HepG2 (cell line): ENCODE data around the gene C14orf93. TPM values are rescaled to one million over a fixed set of nuclear protein-coding genes. Genes with fewer than 3 reads are reported as not detected.
A peak's percentile ranks its signal among the peaks of the same experiment; 100 is the strongest.

ENCODE experiments used
- AHDC1 ChIP-seq: sonication (generic); formaldehyde crosslinking; IDR thresholded peaks from 2 replicates; pipeline ENCODE4 v1.5.1; 2020; ENCODE audit warnings: mild to moderate bottlenecking, missing genetic modification reagents, borderline replicate concordance
- ATF4 ChIP-seq, 2 experiments: fragments of 450-650 bp in 1 of 2; sonication (generic) in 1 of 2; formaldehyde crosslinking; IDR thresholded peaks; 2 replicates each; pipeline versions ENCODE4 v1.5.0 to v1.8.0; 2020 to 2022; ENCODE audit warnings: mild to moderate bottlenecking in 1 of 2, missing genetic modification reagents in 1 of 2
- BORCS8-MEF2B ChIP-seq: sonication (generic); formaldehyde crosslinking; IDR thresholded peaks from 2 replicates; pipeline ENCODE4 v1.8.0; 2022; ENCODE audit warnings: mild to moderate bottlenecking, missing genetic modification reagents
- CEBPB ChIP-seq: IDR thresholded peaks from 2 replicates; pipeline ENCODE4 v1.6.1; 2011; ENCODE audit warnings: low read depth, low read length, improper control_type of control experiment, borderline replicate concordance
- ELF1 ChIP-seq: sonication (generic); formaldehyde crosslinking; IDR thresholded peaks from 2 replicates; pipeline ENCODE4 v1.4.0; 2020; ENCODE audit warnings: missing genetic modification reagents
- ELF3 ChIP-seq: IDR thresholded peaks from 2 replicates; pipeline ENCODE4 v1.6.1; 2016; ENCODE audit warnings: missing genetic modification reagents, missing compliant biosample characterization
- FLYWCH1 ChIP-seq: sonication (generic); formaldehyde crosslinking; IDR thresholded peaks from 2 replicates; pipeline ENCODE4 v1.8.1; 2023; ENCODE audit warnings: mild to moderate bottlenecking, missing genetic modification reagents
- MAZ ChIP-seq, 2 experiments: sonication (generic) in 1 of 2; formaldehyde crosslinking in 1 of 2; IDR thresholded peaks; 2 replicates each; pipeline versions ENCODE4 v1.5.0 to v1.6.1; 2012 to 2020; ENCODE audit warnings: low read depth in 2 of 2, mild to moderate bottlenecking in 2 of 2, borderline replicate concordance in 1 of 2, improper control_type of control experiment in 1 of 2, low read length in 1 of 2, missing genetic modification reagents in 1 of 2, moderate library complexity in 1 of 2
- MEIS1 ChIP-seq: sonication (generic); formaldehyde crosslinking; IDR thresholded peaks from 2 replicates; pipeline ENCODE4 v1.9.0; 2021; ENCODE audit warnings: mild to moderate bottlenecking, missing genetic modification reagents, moderate library complexity, borderline replicate concordance
- MIXL1 ChIP-seq: IDR thresholded peaks from 2 replicates; pipeline ENCODE4 v1.6.1; 2016
- NCOA5 ChIP-seq: sonication (generic); formaldehyde crosslinking; IDR thresholded peaks from 2 replicates; pipeline ENCODE4 v1.4.0; 2020; ENCODE audit warnings: missing genetic modification reagents
- NR3C1 ChIP-seq: sonication (generic); formaldehyde crosslinking; IDR thresholded peaks from 2 replicates; pipeline ENCODE4 v1.4.0; 2020; ENCODE audit warnings: missing genetic modification reagents
- PAX8 ChIP-seq: sonication (generic); formaldehyde crosslinking; IDR thresholded peaks from 2 replicates; pipeline ENCODE4 v1.8.0; 2022; ENCODE audit warnings: mild to moderate bottlenecking, missing genetic modification reagents, borderline replicate concordance
- PHF21A ChIP-seq: sonication (generic); formaldehyde crosslinking; IDR thresholded peaks from 2 replicates; pipeline ENCODE4 v1.5.0; 2020; ENCODE audit warnings: mild to moderate bottlenecking, missing genetic modification reagents
- SIN3B ChIP-seq: fragments of 150-350 bp; IDR thresholded peaks from 2 replicates; pipeline ENCODE4 v1.6.1; 2014; ENCODE audit warnings: low read length
- SMARCE1 ChIP-seq: fragments of 450-650 bp; IDR thresholded peaks from 2 replicates; pipeline ENCODE4 v1.6.1; 2017; ENCODE audit warnings: borderline replicate concordance
- TCF12 ChIP-seq, 2 experiments: fragments of 450-650 bp in 1 of 2; sonication (generic) in 1 of 2; formaldehyde crosslinking in 1 of 2; IDR thresholded peaks; 2 replicates each; pipeline versions ENCODE4 v1.6.1 to v1.8.0; 2017 to 2022; ENCODE audit warnings: antibody characterized with exemption in 1 of 2, mild to moderate bottlenecking in 1 of 2, missing genetic modification reagents in 1 of 2, moderate library complexity in 1 of 2
- YEATS4 ChIP-seq: sonication (generic); formaldehyde crosslinking; IDR thresholded peaks from 2 replicates; pipeline ENCODE4 v1.4.0; 2020; ENCODE audit warnings: missing genetic modification reagents, borderline replicate concordance
- ZFAT ChIP-seq: sonication (generic); formaldehyde crosslinking; conservative IDR thresholded peaks from 2 replicates; pipeline ENCODE4 v1.8.1; 2023; ENCODE audit warnings: missing genetic modification reagents, inconsistent platforms
- ZNF33B ChIP-seq: sonication (generic); formaldehyde crosslinking; IDR thresholded peaks from 2 replicates; pipeline ENCODE4 v1.5.1; 2020; ENCODE audit warnings: mild to moderate bottlenecking, missing genetic modification reagents
- ZNF580 ChIP-seq: IDR thresholded peaks from 2 replicates; pipeline ENCODE4 v1.6.1; 2016; ENCODE audit warnings: low read depth, borderline replicate concordance
- ZNF678 ChIP-seq: sonication (generic); formaldehyde crosslinking; IDR thresholded peaks from 2 replicates; pipeline ENCODE4 v1.4.0; 2020; ENCODE audit warnings: mild to moderate bottlenecking, missing genetic modification reagents
- ZNF709 ChIP-seq: sonication (generic); formaldehyde crosslinking; IDR thresholded peaks from 2 replicates; pipeline ENCODE4 v1.5.0; 2020; ENCODE audit warnings: mild to moderate bottlenecking, missing genetic modification reagents
- ZSCAN12 ChIP-seq: sonication (generic); formaldehyde crosslinking; IDR thresholded peaks from 2 replicates; pipeline ENCODE4 v1.9.0; 2021; ENCODE audit warnings: mild to moderate bottlenecking, missing genetic modification reagents
- polyA plus RNA-seq, 8 experiments: library from polyadenylated mRNA; depleted of rRNA in 3 of 8; stranded (reverse) in 7 of 8; unstranded in 1 of 8; fragments of >200 nt; fragmentation: Illumina TruSeq in 4 of 8; extraction: Trizol in 4 of 8; gene quantifications; 2 replicates each; pipeline versions ENCODE4 v1.2.1 to v1.2.3, GENCODE V29; 2011 to 2016; ENCODE audit warnings: low read depth in 4 of 8, missing spikeins in 1 of 8, mixed read lengths in 1 of 8; ENCODE audit not compliant: insufficient read depth in 1 of 8
- total RNA-seq, 5 experiments: library from RNA; depleted of rRNA; stranded (reverse); fragments of >200 nt; fragmentation: Illumina TruSeq; extraction: Trizol; gene quantifications; 2 replicates each; pipeline ENCODE4 v1.2.3, GENCODE V29; 2016; ENCODE audit warnings: low read depth in 1 of 5

The C14orf93 gene
- total and polyA plus RNA-seq, 2 of the 13 experiments (the other 11 are each of a cell fraction or from before 2014, with no cell fraction given): 11.4 to 22.5 TPM

- no peak for TF ChIP-seq ZNF709 (CRISPR knock-in tag)
- no peak for TF ChIP-seq FLYWCH1
- TF ChIP-seq MIXL1 (CRISPR knock-in tag): no peak
- TF ChIP-seq TCF12 (IDR thresholded peaks at IDR 0.05): no peak
- no peak for TF ChIP-seq TCF12 (CRISPR knock-in tag; IDR thresholded peaks at IDR 0.05)
- no peak for TF ChIP-seq NCOA5 (CRISPR knock-in tag)
- TF ChIP-seq PAX8: no peak
- peak; percentile 88; the same call in 1 of the 2 replicates for TF ChIP-seq ZNF33B (CRISPR knock-in tag)
- TF ChIP-seq CEBPB: no peak
- TF ChIP-seq ATF4 (CRISPR knock-in tag; IDR thresholded peaks at IDR 0.05): no peak
- no peak; the same call in 1 of the 2 replicates for TF ChIP-seq ELF3 (CRISPR knock-in tag)
- TF ChIP-seq ZFAT (CRISPR knock-in tag): no peak
- 0 out of 2 replicates have a peak, but pooled peaks have one; percentile 10 for TF ChIP-seq ZNF580 (CRISPR knock-in tag)
- no peak for TF ChIP-seq BORCS8-MEF2B
- TF ChIP-seq MEIS1 (CRISPR knock-in tag): 0 out of 2 replicates have a peak, but pooled peaks have one; percentile 83
- TF ChIP-seq ZNF678 (CRISPR knock-in tag): peak; percentile 86
- no peak for TF ChIP-seq SMARCE1
- TF ChIP-seq NR3C1: 0 out of 2 replicates have a peak, but pooled peaks have one; percentile 9
- TF ChIP-seq SIN3B: no peak
- TF ChIP-seq YEATS4 (CRISPR knock-in tag): no peak
- TF ChIP-seq PHF21A (CRISPR knock-in tag): no peak
- TF ChIP-seq ELF1: no peak; the same call in none of the 2 replicates
- TF ChIP-seq AHDC1 (CRISPR knock-in tag): no peak
- no peak for TF ChIP-seq MAZ (IDR thresholded peaks at IDR 0.05; ENCODE audit: borderline replicate concordance, low read depth, low read length)
- TF ChIP-seq MAZ (CRISPR knock-in tag; IDR thresholded peaks at IDR 0.05; ENCODE audit: low read depth): peak; percentile 60; the same call in 1 of the 2 replicates
- TF ChIP-seq ZSCAN12 (CRISPR knock-in tag): no peak
Measured at GRCh38 chr14:22981090-22981875, 28.7 kb downstream of the C14orf93 start (continued).
